ENCODE results near the gene CIB1. TPM values are rescaled to one million over a fixed set of nuclear protein-coding genes. Genes with fewer than 3 reads are reported as not detected.
"Not testable (repeated sequence)": the region's sequence is repeated elsewhere in the genome, so short reads cannot be mapped to it uniquely, and the experiment has no call there.

Gene CIB1
- total RNA-seq, 1 donor from 2014 or later: 16.3 TPM

GRCh38 chr15:90192961-90193786 is 40.6 kb downstream of the CIB1 start:
- DNase-seq: no peak

- DNase-seq: no peak
These were observed 41.8 kb downstream of the CIB1 start for GRCh38 chr15:90191794-90192509.

DNA sequence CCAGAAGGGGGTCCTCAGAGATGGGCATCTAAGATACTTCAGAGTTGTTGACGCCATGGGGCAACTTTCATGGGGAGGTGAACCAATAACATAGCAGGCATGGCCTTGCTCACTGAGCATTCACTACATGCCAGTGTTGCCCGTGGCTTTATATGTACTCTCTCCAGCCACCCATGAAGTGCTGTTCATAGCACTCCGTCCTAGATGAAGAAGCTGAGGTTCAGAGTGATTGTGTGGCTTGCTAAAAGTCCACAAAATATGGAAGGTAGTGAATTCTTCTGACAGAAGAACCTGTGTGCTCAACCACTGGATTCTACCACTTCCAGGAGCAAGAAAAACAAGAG is 42.4 kb downstream of the CIB1 start:
- no peak for DNase-seq

- DNase-seq: no peak
These were observed 43.0 kb downstream of the CIB1 start for GRCh38 chr15:90190606-90191343.

DNA sequence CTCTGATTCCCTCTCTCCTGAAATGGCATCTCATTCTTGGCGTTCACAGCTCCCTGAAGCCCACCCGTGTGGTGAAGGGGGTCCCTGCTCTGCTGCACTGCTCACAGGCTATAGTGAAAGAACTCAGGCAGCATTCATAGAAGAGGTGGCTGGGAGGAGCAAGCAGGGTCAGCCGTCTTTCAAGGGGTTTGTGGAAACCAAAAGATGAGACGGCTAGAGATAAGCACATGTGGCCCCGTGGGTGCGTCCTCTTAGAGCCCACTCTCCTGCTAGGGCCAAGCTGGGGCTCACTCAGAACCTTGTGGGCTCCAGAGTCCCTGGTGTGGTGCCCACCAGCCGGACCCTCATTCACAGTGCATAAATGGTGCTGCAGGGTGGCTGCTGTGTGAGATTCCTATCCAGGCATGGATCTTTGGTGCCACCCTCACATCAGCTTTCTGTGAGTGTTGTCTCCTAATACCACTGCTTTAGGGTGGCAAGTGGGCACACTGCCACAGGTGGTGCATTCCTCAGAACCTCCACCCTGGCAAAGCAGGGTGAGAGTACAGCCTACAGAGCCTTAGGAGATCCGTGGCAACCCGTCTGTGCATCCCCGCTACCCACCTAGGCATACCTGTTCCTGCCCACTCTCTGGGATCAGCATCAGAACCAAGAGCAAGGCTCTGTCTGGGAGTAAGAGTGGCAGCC is 43.8 kb downstream of the CIB1 start:
- no peak for DNase-seq

DNA sequence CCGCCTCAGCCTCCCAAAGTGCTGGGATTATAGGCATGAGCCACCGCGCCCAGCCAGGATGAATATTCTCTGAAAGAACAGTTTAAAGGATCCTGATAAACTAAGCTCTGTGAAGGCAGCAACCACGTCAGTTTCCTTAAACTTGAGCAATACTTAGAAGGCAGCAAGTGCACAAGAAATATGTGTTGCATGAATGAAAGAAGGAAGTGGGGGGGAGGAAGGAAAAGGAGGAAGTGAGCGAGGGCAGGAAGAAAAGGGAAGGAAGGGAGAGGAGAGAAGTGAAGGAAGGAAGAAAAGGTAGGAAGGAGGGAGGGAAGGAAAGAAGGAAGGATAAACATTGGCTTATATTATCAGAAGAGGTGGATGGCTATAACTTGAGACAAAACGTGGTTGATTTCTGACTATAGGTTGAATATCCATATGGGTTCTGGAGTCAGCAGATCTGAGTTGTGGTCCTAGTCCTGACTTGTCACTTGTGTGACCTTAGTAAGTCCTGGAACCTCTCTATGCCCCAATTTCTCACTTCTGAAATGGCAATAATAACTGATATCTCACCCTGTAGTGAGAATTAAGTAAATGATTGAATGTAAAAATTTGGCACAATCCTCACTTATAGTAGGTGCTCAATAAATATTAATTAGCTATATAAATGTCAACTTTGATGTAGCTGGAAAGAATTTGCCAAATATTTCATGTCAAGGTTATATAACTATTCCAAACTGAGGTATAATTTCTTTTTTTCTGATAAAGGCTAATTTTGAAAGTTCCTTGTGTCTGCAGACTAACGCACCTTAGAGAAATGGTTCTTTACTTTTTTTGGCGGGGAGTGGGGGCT is 44.6 kb downstream of the CIB1 start:
- DNase-seq: no peak

DNA sequence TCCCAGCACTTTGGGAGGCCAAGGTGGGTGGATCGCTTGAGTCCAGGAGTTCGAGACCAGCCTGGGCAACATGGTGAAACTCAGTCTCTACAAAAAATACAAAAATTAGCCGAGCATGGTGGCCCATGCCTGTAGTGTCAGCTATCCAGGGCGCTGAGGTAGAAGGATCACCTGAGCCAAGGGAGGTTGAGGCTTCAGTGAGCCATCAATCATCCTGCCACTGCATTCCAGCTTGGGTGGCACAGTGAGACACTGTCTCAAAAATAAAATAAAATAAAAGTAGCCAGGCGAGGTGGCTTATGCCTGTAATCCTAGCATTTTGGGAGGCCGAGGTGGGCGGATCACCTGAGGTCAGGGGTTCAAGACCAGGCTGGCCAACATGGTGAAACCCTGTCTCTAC is 45.7 kb downstream of the CIB1 start:
- DNase-seq: not testable (repeated sequence)

DNA sequence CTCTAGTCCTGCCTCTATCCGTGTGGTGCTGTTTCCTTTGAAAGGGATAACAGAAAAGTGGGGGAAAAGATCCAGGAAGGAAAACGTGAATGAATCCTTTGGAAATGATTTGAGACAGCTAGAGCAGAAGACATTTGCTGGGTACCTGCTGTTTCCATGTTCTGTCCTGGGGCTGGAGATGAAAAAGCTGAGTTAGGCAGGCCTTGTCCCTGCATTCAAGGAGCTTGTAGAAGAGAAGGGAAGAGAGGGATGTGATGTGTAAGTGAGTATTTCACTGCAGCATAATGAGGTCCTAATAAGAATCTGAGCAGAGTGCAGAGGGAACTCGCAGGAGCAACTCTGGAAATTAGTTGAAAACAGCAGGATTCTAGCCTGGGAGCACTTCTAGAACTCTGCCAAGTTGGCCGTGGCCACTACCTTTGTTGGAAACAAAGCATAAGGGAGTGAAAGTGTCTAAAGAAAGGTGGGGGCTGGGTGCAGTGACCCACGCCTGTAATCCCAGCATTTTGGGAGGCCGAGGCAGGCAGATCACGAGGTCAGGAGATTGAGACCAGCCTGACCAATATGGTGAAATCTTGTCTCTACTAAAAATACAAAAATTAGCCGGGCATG is 46.4 kb downstream of the CIB1 start:
- DNase-seq: no peak

GRCh38 chr15:90184786-90185704 is 48.7 kb downstream of the CIB1 start:
- DNase-seq: no peak

GRCh38 chr15:90184119-90184785 is 49.5 kb downstream of the CIB1 start:
- DNase-seq: no peak

GRCh38 chr15:90181776-90182175 is 52.0 kb downstream of the CIB1 start:
- DNase-seq: no peak

Small RNA genes lying within 50 kb of the gene (small RNA-seq; reads per million reads assigned to genes)
- gene AC091167.3 (ENCODE audit: low replicate concordance): not detected

Other genes with a start within 250 kb of the CIB1 start
- 7.4 TPM for gene ZNF710, start 232.6 kb downstream of the CIB1 start, total RNA-seq
- 77.6 TPM for gene IDH2, start 131.5 kb downstream of the CIB1 start, total RNA-seq
- 38.7 TPM for gene SEMA4B, start 32.6 kb downstream of the CIB1 start, total RNA-seq
- gene GDPGP1, start 268 bp upstream of the CIB1 start, total RNA-seq: 2.6 TPM
- gene TTLL13, start 15.6 kb upstream of the CIB1 start, total RNA-seq: not detected
- gene NGRN, start 31.7 kb upstream of the CIB1 start, total RNA-seq: 51.8 TPM
- 1.3 TPM for gene ZNF774, start 118.3 kb upstream of the CIB1 start, total RNA-seq
- 224 TPM for gene IQGAP1, start 154.3 kb upstream of the CIB1 start, total RNA-seq